ENCODE measurements around the gene ANKRD18A. TPM values are rescaled to one million over a fixed set of nuclear protein-coding genes. Genes with fewer than 3 reads are reported as not detected.
"Not testable (repeated sequence)": the region's sequence is repeated elsewhere in the genome, so short reads cannot be mapped to it uniquely, and the experiment has no call there.

The ANKRD18A gene
- total RNA-seq, 1 experiment from 2014 or later, result 46.0 TPM

GRCh38 chr9:38565178-38565577 is 55.2 kb downstream of the ANKRD18A start:
- CTCF ChIA-PET; DNase-seq (ENCODE audit: unreplicated experiment); H3K9me3 Mint-ChIP-seq (ENCODE audit: unreplicated experiment); H3K27ac Mint-ChIP-seq (ENCODE audit: low read depth, unreplicated experiment); H3K4me3 Mint-ChIP-seq (ENCODE audit: unreplicated experiment); H3K27me3 Mint-ChIP-seq (ENCODE audit: insufficient read depth, unreplicated experiment); H3K36me3 Mint-ChIP-seq (ENCODE audit: insufficient read depth, unreplicated experiment); intact Hi-C loops (cut with micrococcal nuclease); BruUV-seq (replicated peaks); POLR2A ChIA-PET; H3K4me1 Mint-ChIP-seq (ENCODE audit: insufficient read depth, unreplicated experiment): not testable (repeated sequence)

- intact Hi-C loops (cut with micrococcal nuclease); POLR2A ChIA-PET; H3K27ac Mint-ChIP-seq (ENCODE audit: low read depth, unreplicated experiment); CTCF ChIA-PET; DNase-seq (ENCODE audit: unreplicated experiment); BruUV-seq (replicated peaks); H3K27me3 Mint-ChIP-seq (ENCODE audit: insufficient read depth, unreplicated experiment); H3K36me3 Mint-ChIP-seq (ENCODE audit: insufficient read depth, unreplicated experiment); H3K4me1 Mint-ChIP-seq (ENCODE audit: insufficient read depth, unreplicated experiment); H3K9me3 Mint-ChIP-seq (ENCODE audit: unreplicated experiment); H3K4me3 Mint-ChIP-seq (ENCODE audit: unreplicated experiment): not testable (repeated sequence)
These were observed 56.5 kb downstream of the ANKRD18A start for GRCh38 chr9:38563911-38564310.

- H3K27ac Mint-ChIP-seq (ENCODE audit: low read depth, unreplicated experiment); H3K27me3 Mint-ChIP-seq (ENCODE audit: insufficient read depth, unreplicated experiment); H3K4me3 Mint-ChIP-seq (ENCODE audit: unreplicated experiment); CTCF ChIA-PET; H3K9me3 Mint-ChIP-seq (ENCODE audit: unreplicated experiment); BruUV-seq (replicated peaks); POLR2A ChIA-PET; H3K4me1 Mint-ChIP-seq (ENCODE audit: insufficient read depth, unreplicated experiment); H3K36me3 Mint-ChIP-seq (ENCODE audit: insufficient read depth, unreplicated experiment); DNase-seq (ENCODE audit: unreplicated experiment); intact Hi-C loops (cut with micrococcal nuclease): not testable (repeated sequence)
These were observed 59.3 kb downstream of the ANKRD18A start for GRCh38 chr9:38561134-38561533.

GRCh38 chr9:38559172-38559571 is 61.2 kb downstream of the ANKRD18A start:
- H3K9me3 Mint-ChIP-seq (ENCODE audit: unreplicated experiment); POLR2A ChIA-PET; H3K36me3 Mint-ChIP-seq (ENCODE audit: insufficient read depth, unreplicated experiment); CTCF ChIA-PET; BruUV-seq (replicated peaks); H3K27me3 Mint-ChIP-seq (ENCODE audit: insufficient read depth, unreplicated experiment); H3K27ac Mint-ChIP-seq (ENCODE audit: low read depth, unreplicated experiment); DNase-seq (ENCODE audit: unreplicated experiment); H3K4me3 Mint-ChIP-seq (ENCODE audit: unreplicated experiment); intact Hi-C loops (cut with micrococcal nuclease); H3K4me1 Mint-ChIP-seq (ENCODE audit: insufficient read depth, unreplicated experiment): not testable (repeated sequence)

- H3K9me3 Mint-ChIP-seq (ENCODE audit: unreplicated experiment); H3K4me1 Mint-ChIP-seq (ENCODE audit: insufficient read depth, unreplicated experiment); POLR2A ChIA-PET; H3K27ac Mint-ChIP-seq (ENCODE audit: low read depth, unreplicated experiment); H3K4me3 Mint-ChIP-seq (ENCODE audit: unreplicated experiment); H3K36me3 Mint-ChIP-seq (ENCODE audit: insufficient read depth, unreplicated experiment); CTCF ChIA-PET; DNase-seq (ENCODE audit: unreplicated experiment); intact Hi-C loops (cut with micrococcal nuclease); BruUV-seq (replicated peaks); H3K27me3 Mint-ChIP-seq (ENCODE audit: insufficient read depth, unreplicated experiment): not testable (repeated sequence)
These were observed 62.6 kb downstream of the ANKRD18A start for GRCh38 chr9:38557746-38558145.

GRCh38 chr9:38554966-38555365 is 65.4 kb downstream of the ANKRD18A start:
- intact Hi-C loops (cut with micrococcal nuclease); H3K4me1 Mint-ChIP-seq (ENCODE audit: insufficient read depth, unreplicated experiment); POLR2A ChIA-PET: not testable (repeated sequence)

GRCh38 chr9:38553019-38553418 is 67.4 kb downstream of the ANKRD18A start:
- H3K9me3 Mint-ChIP-seq (ENCODE audit: unreplicated experiment); H3K36me3 Mint-ChIP-seq (ENCODE audit: insufficient read depth, unreplicated experiment); H3K27me3 Mint-ChIP-seq (ENCODE audit: insufficient read depth, unreplicated experiment); CTCF ChIA-PET; H3K4me1 Mint-ChIP-seq (ENCODE audit: insufficient read depth, unreplicated experiment); BruUV-seq (replicated peaks); H3K4me3 Mint-ChIP-seq (ENCODE audit: unreplicated experiment); H3K27ac Mint-ChIP-seq (ENCODE audit: low read depth, unreplicated experiment); DNase-seq (ENCODE audit: unreplicated experiment); intact Hi-C loops (cut with micrococcal nuclease); POLR2A ChIA-PET: not testable (repeated sequence)

More at GRCh38 chr9:38554966-38555365, 65.4 kb downstream of the ANKRD18A start:
- H3K4me3 Mint-ChIP-seq (ENCODE audit: unreplicated experiment); H3K36me3 Mint-ChIP-seq (ENCODE audit: insufficient read depth, unreplicated experiment); CTCF ChIA-PET; H3K27ac Mint-ChIP-seq (ENCODE audit: low read depth, unreplicated experiment); H3K27me3 Mint-ChIP-seq (ENCODE audit: insufficient read depth, unreplicated experiment); DNase-seq (ENCODE audit: unreplicated experiment); BruUV-seq (replicated peaks); H3K9me3 Mint-ChIP-seq (ENCODE audit: unreplicated experiment): not testable (repeated sequence)

GRCh38 chr9:38546497-38547163 is 73.8 kb downstream of the ANKRD18A start:
- H3K27ac Mint-ChIP-seq (ENCODE audit: low read depth, unreplicated experiment); H3K4me3 Mint-ChIP-seq (ENCODE audit: unreplicated experiment); CTCF ChIA-PET; H3K4me1 Mint-ChIP-seq (ENCODE audit: insufficient read depth, unreplicated experiment); POLR2A ChIA-PET; intact Hi-C loops (cut with micrococcal nuclease); BruUV-seq (replicated peaks); DNase-seq (ENCODE audit: unreplicated experiment); H3K27me3 Mint-ChIP-seq (ENCODE audit: insufficient read depth, unreplicated experiment); H3K9me3 Mint-ChIP-seq (ENCODE audit: unreplicated experiment): not testable (repeated sequence)
- H3K36me3 Mint-ChIP-seq (ENCODE audit: insufficient read depth, unreplicated experiment), result peaks cover 12% of the 10 kb centered on the region

- H3K4me3 Mint-ChIP-seq (ENCODE audit: unreplicated experiment); H3K36me3 Mint-ChIP-seq (ENCODE audit: insufficient read depth, unreplicated experiment); CTCF ChIA-PET; H3K4me1 Mint-ChIP-seq (ENCODE audit: insufficient read depth, unreplicated experiment); H3K27me3 Mint-ChIP-seq (ENCODE audit: insufficient read depth, unreplicated experiment); DNase-seq (ENCODE audit: unreplicated experiment); intact Hi-C loops (cut with micrococcal nuclease); H3K9me3 Mint-ChIP-seq (ENCODE audit: unreplicated experiment); BruUV-seq (replicated peaks); H3K27ac Mint-ChIP-seq (ENCODE audit: low read depth, unreplicated experiment); POLR2A ChIA-PET: not testable (repeated sequence)
These were observed 79.9 kb downstream of the ANKRD18A start for GRCh38 chr9:38540535-38540934.
